Ectodermal cell (in vitro differentiated cells): ENCODE results near the gene UGT1A9.

Source experiments
- H3K27ac ChIP-seq: 2 replicates; pipeline ENCODE4 v1.7.0; 2013; ENCODE audit warnings: mild to moderate bottlenecking, low read depth, low read length; ENCODE audit not compliant: insufficient read depth, poor library complexity, severe bottlenecking
- H3K27me3 ChIP-seq: 2 replicates; pipeline ENCODE4 v1.7.0; 2013; ENCODE audit warnings: mild to moderate bottlenecking, low read length; ENCODE audit not compliant: insufficient read depth, control insufficient read depth, poor library complexity, severe bottlenecking
- H3K36me3 ChIP-seq: one replicate; pipeline ENCODE4 v1.7.0; 2013; ENCODE audit warnings: low read length; ENCODE audit not compliant: control insufficient read depth, insufficient read depth
- H3K4me1 ChIP-seq: one replicate; pipeline ENCODE4 v1.7.0; 2013; ENCODE audit warnings: low read length; ENCODE audit not compliant: control insufficient read depth, insufficient read depth
- H3K4me3 ChIP-seq: 2 replicates; pipeline ENCODE4 v1.7.0; 2013; ENCODE audit warnings: low read depth, low read length, control low read depth; ENCODE audit not compliant: insufficient read depth
- H3K9me3 ChIP-seq: 2 replicates; pipeline ENCODE4 v1.7.0; 2013; ENCODE audit warnings: mild to moderate bottlenecking, low read length, moderate library complexity; ENCODE audit not compliant: control insufficient read depth
- WGBS, 2 experiments: methylation state at CpG; one replicate each; pipeline ENCODE4 v1.1.7; 2013; ENCODE audit warnings: missing lambda C conversion rate in 2 of 2; 5-methylcytosine and 5-hydroxymethylcytosine counted together

The UGT1A9 gene

DNA sequence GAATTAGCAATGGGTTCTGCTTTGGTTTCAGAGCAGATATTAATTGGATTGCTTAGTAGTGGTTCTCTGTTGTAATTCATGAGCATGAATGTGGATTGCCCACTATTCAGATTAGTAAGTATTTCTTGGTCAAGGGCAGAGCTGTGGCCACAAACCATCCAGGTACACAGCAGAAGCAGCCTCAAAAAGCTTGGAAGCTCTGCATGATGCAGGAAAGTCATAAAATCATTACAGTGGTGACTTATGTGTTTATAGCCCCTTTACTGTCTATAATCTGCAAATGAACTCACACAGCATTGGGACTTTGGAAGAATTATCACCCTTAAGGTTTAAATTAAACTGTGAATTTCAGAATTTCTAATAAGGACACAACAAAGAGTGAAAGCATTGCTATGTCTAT is 86.4 kb downstream of the UGT1A9 start:
- no peak overlapping the region for H3K27ac ChIP-seq
- no peaks in the 10 kb centered on the region for H3K27me3 ChIP-seq
- no peaks in the 10 kb centered on the region for H3K36me3 ChIP-seq
- H3K4me3 ChIP-seq = no peak overlapping the region
- no peaks in the 10 kb centered on the region for H3K9me3 ChIP-seq
- no peaks in the 10 kb centered on the region for H3K4me1 ChIP-seq

DNA sequence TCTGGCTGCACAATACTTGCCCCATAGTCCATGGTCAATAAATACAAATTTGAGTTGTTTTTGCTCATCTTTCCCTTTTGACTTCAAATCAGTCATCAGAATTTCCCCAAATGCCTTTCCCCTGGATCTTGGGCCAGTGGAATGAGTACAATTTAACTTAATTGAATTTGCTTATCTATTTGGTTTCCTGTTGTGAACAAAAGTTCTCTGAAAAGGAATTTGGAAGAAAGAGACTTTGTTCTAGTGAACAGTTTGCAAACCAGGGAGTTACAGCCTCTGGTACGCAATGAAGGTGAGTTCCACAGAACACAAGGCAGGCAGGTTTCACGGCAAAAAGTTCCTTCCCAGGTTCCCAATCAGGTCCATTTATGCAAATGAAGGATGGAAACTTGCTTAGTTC is 87.2 kb downstream of the UGT1A9 start:
- Histone ChIP-seq H3K9me3 (no peaks in the 10 kb centered on the region), H3K27ac (no peak overlapping the region), H3K36me3 (no peaks in the 10 kb centered on the region), H3K27me3 (no peaks in the 10 kb centered on the region), H3K4me3 (no peak overlapping the region), H3K4me1 (no peaks in the 10 kb centered on the region)
- 94 to 97% methylated on average over 2 of the region's 2 CpGs for WGBS, 2 experiments

DNA sequence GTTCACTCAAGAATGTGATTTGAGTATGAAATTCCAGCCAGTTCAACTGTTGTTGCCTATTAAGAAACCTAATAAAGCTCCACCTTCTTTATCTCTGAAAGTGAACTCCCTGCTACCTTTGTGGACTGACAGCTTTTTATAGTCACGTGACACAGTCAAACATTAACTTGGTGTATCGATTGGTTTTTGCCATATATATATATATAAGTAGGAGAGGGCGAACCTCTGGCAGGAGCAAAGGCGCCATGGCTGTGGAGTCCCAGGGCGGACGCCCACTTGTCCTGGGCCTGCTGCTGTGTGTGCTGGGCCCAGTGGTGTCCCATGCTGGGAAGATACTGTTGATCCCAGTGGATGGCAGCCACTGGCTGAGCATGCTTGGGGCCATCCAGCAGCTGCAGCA is 88.3 kb downstream of the UGT1A9 start, which contains the start of gene UGT1A1:
Gene UGT1A1 (plus strand): TSS at position 228 of the 400 bp plus-strand sequence. CDS start 18 bp downstream, at position 246.
- Histone ChIP-seq H3K27me3 (no peaks in the 10 kb centered on the region), H3K27ac (no peak within 1 kb of the TSS), H3K4me3 (no peak within 1 kb of the TSS), H3K36me3 (no peaks in the 10 kb centered on the region), H3K9me3 (no peaks in the 10 kb centered on the region), H3K4me1 (no peaks in the 10 kb centered on the region)
- 95 to 97% methylated on average over 4 to 6 of the region's 6 CpGs for WGBS, 2 experiments

DNA sequence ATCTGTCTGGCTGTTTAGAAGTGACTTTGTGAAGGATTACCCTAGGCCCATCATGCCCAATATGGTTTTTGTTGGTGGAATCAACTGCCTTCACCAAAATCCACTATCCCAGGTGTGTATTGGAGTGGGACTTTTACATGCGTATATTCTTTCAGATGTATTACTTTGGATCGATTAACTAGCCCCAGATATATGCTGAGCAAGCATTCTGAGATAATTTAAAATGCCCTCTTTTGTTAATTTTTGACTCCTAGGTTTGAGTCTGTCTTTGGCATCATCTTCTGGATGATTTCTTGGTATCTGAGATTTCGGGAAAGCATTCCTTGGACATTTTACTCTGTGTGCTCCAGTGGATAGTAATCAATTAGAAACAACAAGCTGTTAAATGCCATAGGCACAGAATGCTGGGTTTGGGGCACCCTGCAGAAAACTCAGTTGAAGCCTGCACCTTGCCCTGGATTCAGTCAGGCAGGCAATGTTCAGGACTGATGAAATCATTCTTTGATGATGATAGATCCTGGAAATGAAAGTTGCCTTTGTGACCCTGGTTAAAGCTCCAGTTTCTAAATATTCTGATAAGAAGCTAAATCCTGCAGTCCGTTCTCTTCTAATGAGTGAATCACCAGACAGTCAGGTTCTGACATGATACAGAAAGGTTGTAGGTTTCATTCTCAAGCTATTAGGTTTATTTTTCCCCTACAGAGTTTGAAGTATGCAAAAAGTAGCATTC is 89.5 kb downstream of the UGT1A9 start:
- H3K27me3 ChIP-seq = no peaks in the 10 kb centered on the region
- H3K9me3 ChIP-seq = no peaks in the 10 kb centered on the region
- no peak overlapping the region for H3K27ac ChIP-seq
- no peaks in the 10 kb centered on the region for H3K4me1 ChIP-seq
- no peak overlapping the region for H3K4me3 ChIP-seq
- WGBS, 2 experiments = 93 to 95% methylated on average over 4 of the region's 4 CpGs
- no peaks in the 10 kb centered on the region for H3K36me3 ChIP-seq

DNA sequence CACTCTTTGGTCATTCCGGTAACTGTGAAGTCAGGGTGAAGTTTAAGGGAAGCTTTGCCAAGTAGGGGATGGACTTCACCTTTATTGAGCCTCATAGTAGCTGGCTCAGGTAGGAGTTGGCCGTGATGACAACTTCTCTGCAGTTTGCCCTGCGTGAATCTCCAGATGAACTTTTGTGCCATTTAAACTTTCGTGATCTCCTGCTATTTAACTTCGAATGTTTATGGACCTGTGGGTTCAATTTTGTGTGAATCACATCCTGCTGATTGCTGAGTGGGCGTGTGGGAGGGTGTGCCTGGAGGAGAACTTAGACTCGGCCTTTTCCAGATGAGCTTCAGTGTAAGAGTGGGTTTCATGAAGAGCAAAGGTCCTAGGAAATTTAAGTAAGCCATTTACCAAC is 92.6 kb downstream of the UGT1A9 start:
- Histone ChIP-seq H3K27me3 (no peaks in the 10 kb centered on the region), H3K4me3 (no peak overlapping the region), H3K36me3 (no peaks in the 10 kb centered on the region), H3K27ac (no peak overlapping the region), H3K9me3 (no peaks in the 10 kb centered on the region), H3K4me1 (no peaks in the 10 kb centered on the region)
- 92% methylated on average over 7 of the region's 7 CpGs for WGBS, 2 experiments

DNA sequence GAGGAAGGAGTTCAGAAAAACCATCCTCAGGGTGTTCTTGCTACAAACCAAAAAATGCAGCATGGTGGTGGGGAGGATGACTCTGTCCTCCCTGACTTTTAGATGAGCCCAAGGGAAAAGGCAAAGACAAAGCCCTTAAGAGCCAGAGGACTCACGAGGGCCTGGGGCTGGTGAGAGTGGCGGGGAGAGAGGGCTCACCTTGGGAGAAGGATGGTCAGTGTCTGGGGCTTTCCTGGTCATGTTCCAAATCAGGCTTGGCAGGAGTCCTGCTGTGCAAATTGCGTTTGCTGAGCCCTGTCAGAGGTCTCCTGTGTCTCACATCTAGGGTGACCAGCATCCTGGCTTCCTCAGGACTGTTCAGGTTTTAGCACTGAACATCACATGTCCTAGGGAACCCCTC is 93.1 kb downstream of the UGT1A9 start:
- Histone ChIP-seq H3K4me3 (no peak overlapping the region), H3K27ac (no peak overlapping the region), H3K4me1 (no peaks in the 10 kb centered on the region), H3K27me3 (no peaks in the 10 kb centered on the region), H3K36me3 (no peaks in the 10 kb centered on the region), H3K9me3 (no peaks in the 10 kb centered on the region)
- WGBS, 2 experiments = 85 to 91% methylated on average over 3 of the region's 3 CpGs

DNA sequence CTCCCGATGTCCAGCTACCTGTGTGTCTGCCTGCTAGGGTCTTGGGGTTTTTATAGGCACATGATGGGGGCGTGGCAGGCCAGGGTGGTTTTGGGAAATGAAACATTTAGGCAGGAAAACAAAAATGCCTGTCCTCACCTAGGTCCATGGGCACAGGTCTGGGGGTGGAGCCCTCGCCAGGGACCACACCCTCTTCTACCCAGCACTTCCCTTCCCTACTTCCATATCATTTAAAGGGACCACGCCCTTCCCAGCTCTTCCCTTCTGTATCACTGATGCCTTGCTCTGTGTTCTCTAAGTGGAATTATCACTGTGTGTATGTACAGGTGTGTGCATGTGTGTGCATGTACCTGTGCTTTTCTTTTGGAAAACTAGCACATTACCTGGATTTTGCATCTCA is 94.7 kb downstream of the UGT1A9 start:
- H3K4me3 ChIP-seq = no peak overlapping the region
- H3K4me1 ChIP-seq = no peaks in the 10 kb centered on the region
- H3K36me3 ChIP-seq = no peaks in the 10 kb centered on the region
- no peak overlapping the region for H3K27ac ChIP-seq
- H3K9me3 ChIP-seq = no peaks in the 10 kb centered on the region
- WGBS, 2 experiments = 92 to 93% methylated on average over 3 to 4 of the region's 4 CpGs
- H3K27me3 ChIP-seq = no peaks in the 10 kb centered on the region

DNA sequence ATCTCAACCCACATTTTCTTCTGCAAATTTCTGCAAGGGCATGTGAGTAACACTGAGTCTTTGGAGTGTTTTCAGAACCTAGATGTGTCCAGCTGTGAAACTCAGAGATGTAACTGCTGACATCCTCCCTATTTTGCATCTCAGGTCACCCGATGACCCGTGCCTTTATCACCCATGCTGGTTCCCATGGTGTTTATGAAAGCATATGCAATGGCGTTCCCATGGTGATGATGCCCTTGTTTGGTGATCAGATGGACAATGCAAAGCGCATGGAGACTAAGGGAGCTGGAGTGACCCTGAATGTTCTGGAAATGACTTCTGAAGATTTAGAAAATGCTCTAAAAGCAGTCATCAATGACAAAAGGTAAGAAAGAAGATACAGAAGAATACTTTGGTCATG is 96.4 kb downstream of the UGT1A9 start:
- Histone ChIP-seq H3K27ac (no peak overlapping the region), H3K4me1 (no peaks in the 10 kb centered on the region), H3K36me3 (no peaks in the 10 kb centered on the region), H3K4me3 (no peak overlapping the region), H3K9me3 (no peaks in the 10 kb centered on the region), H3K27me3 (no peaks in the 10 kb centered on the region)
- 78 to 81% methylated on average over 4 of the region's 4 CpGs for WGBS, 2 experiments

DNA sequence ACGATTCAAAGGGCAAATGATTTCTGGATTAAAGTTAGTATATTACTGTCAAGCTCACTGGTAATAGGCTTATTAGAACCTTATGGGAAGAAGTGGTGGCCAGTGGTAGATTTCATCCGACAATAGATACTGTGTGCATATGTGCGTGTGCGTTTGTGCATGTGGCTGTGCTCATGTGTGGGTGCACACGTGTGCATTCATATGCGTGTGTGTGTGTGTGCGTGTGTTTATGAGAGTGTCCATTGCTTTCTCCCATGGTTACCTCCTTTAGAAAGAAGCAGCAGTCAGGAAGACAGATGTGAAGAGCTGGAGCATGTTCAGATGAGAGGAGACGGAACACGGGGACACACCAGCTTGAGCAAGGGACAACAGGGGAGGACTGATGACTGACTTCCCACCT is 97.6 kb downstream of the UGT1A9 start:
- H3K4me3 ChIP-seq = no peak overlapping the region
- H3K27me3 ChIP-seq = no peaks in the 10 kb centered on the region
- no peaks in the 10 kb centered on the region for H3K9me3 ChIP-seq
- H3K36me3 ChIP-seq = no peaks in the 10 kb centered on the region
- no peaks in the 10 kb centered on the region for H3K4me1 ChIP-seq
- WGBS, 2 experiments = 93 to 95% methylated on average over 9 of the region's 9 CpGs
- no peak overlapping the region for H3K27ac ChIP-seq

DNA sequence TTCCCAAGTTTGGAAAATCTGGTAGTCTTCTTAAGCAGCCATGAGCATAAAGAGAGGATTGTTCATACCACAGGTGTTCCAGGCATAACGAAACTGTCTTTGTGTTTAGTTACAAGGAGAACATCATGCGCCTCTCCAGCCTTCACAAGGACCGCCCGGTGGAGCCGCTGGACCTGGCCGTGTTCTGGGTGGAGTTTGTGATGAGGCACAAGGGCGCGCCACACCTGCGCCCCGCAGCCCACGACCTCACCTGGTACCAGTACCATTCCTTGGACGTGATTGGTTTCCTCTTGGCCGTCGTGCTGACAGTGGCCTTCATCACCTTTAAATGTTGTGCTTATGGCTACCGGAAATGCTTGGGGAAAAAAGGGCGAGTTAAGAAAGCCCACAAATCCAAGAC is 100.5 kb downstream of the UGT1A9 start:
- H3K27me3 ChIP-seq = no peaks in the 10 kb centered on the region
- no peak overlapping the region for H3K4me3 ChIP-seq
- H3K27ac ChIP-seq = no peak overlapping the region
- 94 to 96% methylated on average over 16 of the region's 16 CpGs for WGBS, 2 experiments
- H3K9me3 ChIP-seq = no peaks in the 10 kb centered on the region
- no peaks in the 10 kb centered on the region for H3K36me3 ChIP-seq
- no peaks in the 10 kb centered on the region for H3K4me1 ChIP-seq

DNA sequence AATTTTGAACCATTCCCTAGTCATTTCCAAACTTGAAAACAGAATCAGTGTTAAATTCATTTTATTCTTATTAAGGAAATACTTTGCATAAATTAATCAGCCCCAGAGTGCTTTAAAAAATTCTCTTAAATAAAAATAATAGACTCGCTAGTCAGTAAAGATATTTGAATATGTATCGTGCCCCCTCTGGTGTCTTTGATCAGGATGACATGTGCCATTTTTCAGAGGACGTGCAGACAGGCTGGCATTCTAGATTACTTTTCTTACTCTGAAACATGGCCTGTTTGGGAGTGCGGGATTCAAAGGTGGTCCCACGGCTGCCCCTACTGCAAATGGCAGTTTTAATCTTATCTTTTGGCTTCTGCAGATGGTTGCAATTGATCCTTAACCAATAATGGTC is 100.9 kb downstream of the UGT1A9 start:
- Histone ChIP-seq H3K27ac (no peak overlapping the region), H3K27me3 (no peaks in the 10 kb centered on the region), H3K4me1 (no peaks in the 10 kb centered on the region), H3K9me3 (no peaks in the 10 kb centered on the region), H3K36me3 (no peaks in the 10 kb centered on the region), H3K4me3 (no peak overlapping the region)
- WGBS, 2 experiments = 87 to 88% methylated on average over 5 of the region's 5 CpGs
